Lower leg skin (tissue), 4 donors: ENCODE measurements around the gene LHX1. TPM values are rescaled to one million over a fixed set of nuclear protein-coding genes. Genes with fewer than 3 reads are reported as not detected.

Experiments used
- DNase-seq, 2 donors: peaks; one replicate each; pipeline ENCODE4 v3.0.0-alpha.2; 2019; ENCODE audit warnings: low spot score in 2 of 2
- H3K4me3 ChIP-seq: fragments of 200-600 bp; sonication (generic); 2 replicates; pipeline ENCODE4 v1.5.1; 2017; ENCODE audit warnings: mild to moderate bottlenecking, low read depth; ENCODE audit not compliant: poor library complexity, severe bottlenecking
- POLR2A ChIP-seq, 2 donors: fragments of 450-650 bp; IDR thresholded peaks; one replicate each; pipeline ENCODE4 v1.6.1; 2016 to 2017; ENCODE audit warnings: antibody characterized with exemption in 2 of 2, mild to moderate bottlenecking in 1 of 2, moderate library complexity in 1 of 2
- WGBS, 2 donors: methylation state at CpG; one replicate each; pipeline ENCODE4 v1.1.5; 2018; 5-methylcytosine and 5-hydroxymethylcytosine counted together
- intact Hi-C: fragments of 100-400 bp; cut with DNase I; formaldehyde crosslinking; loops from one replicate; pipeline ENCODE4 v1.15.0; 2023; ENCODE audit warnings: low total_unique reads
- total RNA-seq, 4 donors: library from RNA; depleted of rRNA; stranded (reverse); fragments of >200 nt; gene quantifications; one replicate each; pipeline ENCODE4 v1.1.0, GENCODE V29; 2016
- TF ChIP-seq, protein P1 (sequence below), 3 donors: fragments of 450-650 bp; IDR thresholded peaks; one replicate each; pipeline ENCODE4 v1.5.1; 2016; ENCODE audit warnings: antibody characterized with exemption in 3 of 3, mild to moderate bottlenecking in 3 of 3, moderate library complexity in 2 of 3

Gene LHX1
- total RNA-seq, 4 donors from 2014 or later, result not detected

DNA sequence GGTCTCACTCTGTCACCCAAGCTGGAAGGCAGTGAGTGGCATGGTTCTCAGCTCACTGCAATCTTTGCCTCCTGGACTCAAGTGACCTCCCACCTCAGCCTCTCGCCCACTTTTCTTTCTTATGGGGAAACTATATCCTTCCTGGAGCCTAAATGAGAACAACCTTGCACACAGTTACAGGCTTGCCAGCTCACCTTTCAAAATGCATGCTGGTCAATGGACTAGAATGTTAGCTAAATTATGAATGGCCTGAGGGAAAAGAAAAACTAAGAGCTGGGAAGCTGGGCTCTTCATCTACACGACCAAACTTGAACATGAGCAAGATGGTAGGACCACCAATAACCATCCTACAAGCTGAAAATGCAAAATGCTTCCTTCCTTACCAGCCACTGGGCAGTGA is 10.6 kb upstream of the LHX1 start:
- WGBS, 2 donors, result 77 to 88% methylated on average over 2 of the region's 2 CpGs
- TF ChIP-seq, protein P1, sequence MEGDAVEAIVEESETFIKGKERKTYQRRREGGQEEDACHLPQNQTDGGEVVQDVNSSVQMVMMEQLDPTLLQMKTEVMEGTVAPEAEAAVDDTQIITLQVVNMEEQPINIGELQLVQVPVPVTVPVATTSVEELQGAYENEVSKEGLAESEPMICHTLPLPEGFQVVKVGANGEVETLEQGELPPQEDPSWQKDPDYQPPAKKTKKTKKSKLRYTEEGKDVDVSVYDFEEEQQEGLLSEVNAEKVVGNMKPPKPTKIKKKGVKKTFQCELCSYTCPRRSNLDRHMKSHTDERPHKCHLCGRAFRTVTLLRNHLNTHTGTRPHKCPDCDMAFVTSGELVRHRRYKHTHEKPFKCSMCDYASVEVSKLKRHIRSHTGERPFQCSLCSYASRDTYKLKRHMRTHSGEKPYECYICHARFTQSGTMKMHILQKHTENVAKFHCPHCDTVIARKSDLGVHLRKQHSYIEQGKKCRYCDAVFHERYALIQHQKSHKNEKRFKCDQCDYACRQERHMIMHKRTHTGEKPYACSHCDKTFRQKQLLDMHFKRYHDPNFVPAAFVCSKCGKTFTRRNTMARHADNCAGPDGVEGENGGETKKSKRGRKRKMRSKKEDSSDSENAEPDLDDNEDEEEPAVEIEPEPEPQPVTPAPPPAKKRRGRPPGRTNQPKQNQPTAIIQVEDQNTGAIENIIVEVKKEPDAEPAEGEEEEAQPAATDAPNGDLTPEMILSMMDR (IDR thresholded peaks at IDR 0.05), result no peak
- no peak for TF ChIP-seq POLR2A (IDR thresholded peaks at IDR 0.05)
- intact Hi-C loops, result no loop called here
- no peak for DNase-seq
- H3K4me3 ChIP-seq, result no peak overlapping the region

DNA sequence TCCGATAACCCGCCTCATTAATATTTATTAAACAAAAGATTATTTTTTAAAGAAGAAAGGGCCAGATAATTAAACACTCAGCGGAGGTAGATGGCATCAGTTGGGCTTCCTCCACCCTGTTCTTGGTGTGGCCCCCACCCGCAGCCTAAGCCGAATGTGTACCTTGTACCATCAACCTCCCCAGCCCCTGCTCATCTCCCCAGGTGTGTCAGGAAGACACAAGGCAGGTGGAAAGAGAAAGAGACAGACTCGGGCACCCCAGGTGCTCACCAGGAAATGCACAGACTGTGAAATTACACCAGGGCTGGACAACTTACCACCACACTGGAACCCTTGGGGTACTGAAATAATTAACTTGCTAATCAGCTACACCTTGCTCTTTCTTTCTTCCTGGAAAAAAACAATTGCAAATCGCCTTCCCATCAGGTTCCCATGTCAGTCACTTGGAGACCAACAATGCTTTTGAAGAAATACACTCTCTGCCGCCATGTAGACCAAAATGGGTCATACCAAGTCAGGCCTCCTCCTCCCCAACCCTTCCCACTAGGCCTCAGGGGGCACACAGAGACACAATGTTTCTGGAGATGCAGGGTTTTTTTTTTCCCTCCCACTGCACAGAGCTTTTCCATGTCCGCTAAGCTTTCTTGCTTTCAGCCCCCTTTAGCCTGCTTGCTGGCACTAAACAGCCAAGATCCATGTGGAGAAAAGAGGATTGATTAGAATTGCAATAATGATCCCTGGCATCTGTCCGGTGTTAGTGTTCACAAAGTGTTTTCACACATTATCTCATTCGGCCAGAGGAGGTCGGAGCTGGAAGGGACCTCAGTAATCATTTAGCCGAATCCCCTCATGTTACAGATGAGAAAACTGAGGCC is 8.6 kb upstream of the LHX1 start:
- H3K4me3 ChIP-seq, result no peak overlapping the region
- DNase-seq, result no peak
- intact Hi-C loops, result no loop called here
- TF ChIP-seq, protein P1 (IDR thresholded peaks at IDR 0.05), result no peak
- TF ChIP-seq POLR2A (IDR thresholded peaks at IDR 0.05), result no peak
- 44 to 45% methylated on average over 13 of the region's 13 CpGs for WGBS, 2 donors

GRCh38 chr17:36929851-36930582 is 7.3 kb upstream of the LHX1 start:
- no peak overlapping the region for H3K4me3 ChIP-seq
- DNase-seq, result no peak
- TF ChIP-seq, protein P1 (IDR thresholded peaks at IDR 0.05), result no peak
- TF ChIP-seq POLR2A (IDR thresholded peaks at IDR 0.05), result no peak
- intact Hi-C loops, result no loop called here
- 17 to 20% methylated on average over 16 of the region's 16 CpGs for WGBS, 2 donors

DNA sequence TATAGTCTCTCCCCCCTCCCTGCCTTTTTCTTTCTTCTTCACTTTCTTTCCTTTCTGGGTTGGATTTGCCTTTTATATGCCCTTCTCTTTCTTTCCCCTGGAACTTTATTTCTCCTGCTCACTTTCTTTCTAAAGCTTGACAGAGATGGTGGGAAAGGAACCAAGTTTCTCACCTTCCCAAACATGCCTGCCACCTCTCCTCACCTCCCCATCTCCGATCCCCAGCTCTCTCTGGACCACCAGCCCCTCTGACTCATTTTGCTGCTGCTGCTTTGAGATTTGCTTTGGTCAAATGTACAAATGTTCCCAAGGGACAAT is 6.7 kb upstream of the LHX1 start:
- no peak for DNase-seq
- intact Hi-C loops, result no loop called here

DNA sequence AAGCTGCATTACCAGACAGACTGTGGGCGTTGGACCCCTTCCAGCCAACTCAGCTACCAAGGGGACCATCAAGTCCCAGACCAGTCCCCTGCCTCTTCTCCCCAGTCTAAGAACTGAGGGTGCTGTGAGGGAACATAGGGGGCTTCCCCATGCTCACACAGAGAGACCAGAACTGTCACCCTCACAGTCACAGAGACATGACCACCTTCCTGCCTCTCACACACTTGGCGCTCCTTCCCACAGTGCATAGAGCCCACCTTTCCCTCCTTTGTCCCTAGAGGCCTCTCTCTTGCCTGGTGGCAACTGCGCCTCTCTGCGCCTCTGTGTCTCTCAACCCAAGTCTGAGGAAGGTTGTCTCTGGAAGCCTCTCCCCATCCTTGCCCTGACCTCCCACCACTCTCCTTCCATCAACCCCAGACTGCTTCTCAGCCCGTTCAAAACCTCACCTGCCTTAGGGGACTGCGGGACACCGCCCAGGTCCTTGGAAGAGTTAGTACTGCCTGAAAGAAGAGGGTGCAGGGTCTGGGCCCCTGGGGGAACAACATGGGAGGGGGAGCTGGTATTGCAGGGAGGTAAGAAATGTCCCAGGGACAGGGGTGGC is 6.1 kb upstream of the LHX1 start:
- intact Hi-C loops, result no loop called here
- DNase-seq, result no peak
- TF ChIP-seq POLR2A (IDR thresholded peaks at IDR 0.05), result no peak
- TF ChIP-seq, protein P1 (IDR thresholded peaks at IDR 0.05), result no peak
- WGBS, 2 donors, result 29 to 30% methylated on average over 7 of the region's 7 CpGs
- no peak overlapping the region for H3K4me3 ChIP-seq

More for the DNA sequence above, 6.7 kb upstream of the LHX1 start:
- WGBS, 2 donors, result 48 to 78% methylated on average over 1 of the region's 1 CpG
- no peak for TF ChIP-seq POLR2A (IDR thresholded peaks at IDR 0.05)
- H3K4me3 ChIP-seq, result no peak overlapping the region
